Endothelial cell of umbilical vein (primary cell): ENCODE results near the gene FGD5. TPM values are rescaled to one million over a fixed set of nuclear protein-coding genes. Genes with fewer than 3 reads are reported as not detected.

Source experiments
- BruUV-seq: library from RNA; stranded (reverse); fragments of 400-500 nt; replicated peaks from 2 replicates; lab custom pipeline; 2021; lab: Mats Ljungman, UMichigan
- CTCF ChIA-PET: fragments of 300-600, 350-600 bp; sonication (Branson Sonifier 250); formaldehyde crosslinking; loops from one replicate; lab custom pipeline; 2021; ENCODE audit warnings: antibody characterized with exemption, inconsistent platforms; lab: Charles Lee
- POLR2A ChIA-PET: fragments of 300-600, 350-600 bp; sonication (Branson Sonifier 250); formaldehyde crosslinking; loops from one replicate; lab custom pipeline; 2021; ENCODE audit warnings: antibody characterized with exemption, inconsistent platforms; lab: Charles Lee
- DNase-seq: peaks from one replicate; pipeline ENCODE4 v3.0.0-alpha.2; 2011; ENCODE audit warnings: low read depth, low spot score
- FAIRE-seq: peaks from 2 replicates; lab custom pipeline; 2011; peaks lifted over from hg19 to GRCh38; lab: Jason Lieb, UNC
- H2AFZ ChIP-seq: 2 replicates; pipeline ENCODE4 v1.6.0; 2012; ENCODE audit warnings: low read depth, low read length, control low read depth, inconsistent platforms
- H3K27ac ChIP-seq: 2 replicates; pipeline ENCODE4 v1.5.1; 2011; ENCODE audit warnings: low read depth, mild to moderate bottlenecking, control low read depth, low read length, moderate library complexity; ENCODE audit not compliant: insufficient read depth
- H3K27me3 ChIP-seq, 2 experiments: 2 replicates each; pipeline versions ENCODE4 v1.6.0 to v1.6.1; 2011; ENCODE audit warnings: low read length in 2 of 2, mixed read lengths in 1 of 2; ENCODE audit not compliant: control insufficient read depth in 2 of 2, insufficient read depth in 2 of 2
- H3K36me3 ChIP-seq, 2 experiments: 2 replicates in 1 of 2; 3 replicates in 1 of 2; pipeline ENCODE4 v1.5.1; 2011; ENCODE audit warnings: low read length in 2 of 2, mild to moderate bottlenecking in 1 of 2, moderate library complexity in 1 of 2; ENCODE audit not compliant: control insufficient read depth in 2 of 2, insufficient read depth in 2 of 2; ENCODE audit errors: extremely low read depth in 1 of 2
- H3K4me1 ChIP-seq: 3 replicates; pipeline ENCODE4 v1.5.1; 2011; ENCODE audit warnings: mild to moderate bottlenecking, low read length; ENCODE audit not compliant: control insufficient read depth, insufficient read depth; ENCODE audit errors: extremely low read depth
- H3K4me2 ChIP-seq: 2 replicates; pipeline ENCODE4 v1.6.1; 2011; ENCODE audit warnings: low read length, control low read depth, mixed read lengths; ENCODE audit not compliant: insufficient read depth
- H3K4me3 ChIP-seq, 3 experiments: fragments of 200-600 bp in 1 of 3; sonication (generic), shearing (Covaris generic) in 1 of 3; replicated peaks in 1 of 3; 2 replicates each; pipeline ENCODE4 v1.5.1; 2011 to 2016; ENCODE audit warnings: control low read depth in 3 of 3, low read length in 3 of 3, mild to moderate bottlenecking in 2 of 3, inconsistent platforms in 1 of 3, low read depth in 1 of 3, moderate library complexity in 1 of 3; ENCODE audit not compliant: insufficient read depth in 1 of 3
- H3K79me2 ChIP-seq: 2 replicates; pipeline ENCODE4 v1.6.0; 2012; ENCODE audit warnings: low read length, inconsistent platforms; ENCODE audit not compliant: control insufficient read depth, insufficient read depth
- H3K9ac ChIP-seq: replicated peaks from 2 replicates; pipeline ENCODE3; 2011; ENCODE audit warnings: low read length, control low read depth; ENCODE audit not compliant: insufficient read depth; ENCODE audit errors: extremely low read depth
- H3K9me1 ChIP-seq: replicated peaks from 3 replicates; pipeline ENCODE4 v1.6.0; 2011; ENCODE audit warnings: mild to moderate bottlenecking, low read length; ENCODE audit not compliant: control insufficient read depth, insufficient read depth; ENCODE audit errors: extremely low read depth
- H3K9me3 ChIP-seq: replicated peaks from 2 replicates; pipeline ENCODE4 v1.5.1; 2012; ENCODE audit warnings: low read length, inconsistent platforms; ENCODE audit not compliant: control insufficient read depth, insufficient read depth
- H4K20me1 ChIP-seq: replicated peaks from 2 replicates; pipeline ENCODE3; 2011; ENCODE audit warnings: mild to moderate bottlenecking, low read length; ENCODE audit not compliant: control insufficient read depth, insufficient read depth; ENCODE audit errors: extremely low read depth
- EZH2 ChIP-seq: IDR thresholded peaks from 2 replicates; pipeline ENCODE4 v1.6.1; 2012; ENCODE audit warnings: borderline replicate concordance, low read depth, mild to moderate bottlenecking, moderate library complexity, low read length, inconsistent platforms; ENCODE audit not compliant: severe bottlenecking
- FOS ChIP-seq: IDR thresholded peaks from 2 replicates; pipeline ENCODE4 v1.6.1; 2011; ENCODE audit warnings: mild to moderate bottlenecking, low read length, moderate library complexity, borderline replicate concordance; ENCODE audit not compliant: insufficient read depth
- GATA2 ChIP-seq: IDR thresholded peaks from 2 replicates; pipeline ENCODE4 v1.7.0; 2011; ENCODE audit warnings: low read depth, mild to moderate bottlenecking, moderate library complexity, mixed read lengths, low read length; ENCODE audit not compliant: insufficient read length, insufficient read depth
- JUN ChIP-seq: IDR thresholded peaks from 2 replicates; pipeline ENCODE4 v1.6.1; 2011; ENCODE audit warnings: borderline replicate concordance, low read depth; ENCODE audit not compliant: insufficient read length, insufficient read depth
- MYC ChIP-seq: IDR thresholded peaks from one replicate; pipeline ENCODE4 v1.6.1; 2011; ENCODE audit warnings: mild to moderate bottlenecking, low read depth, low read length
- POLR2A ChIP-seq: IDR thresholded peaks from 2 replicates; pipeline ENCODE4 v1.6.1; 2012; ENCODE audit warnings: low read depth, mild to moderate bottlenecking, control low read depth, low read length
- POLR2AphosphoS5 ChIP-seq: IDR thresholded peaks from 2 replicates; pipeline ENCODE4 v1.6.1; 2012; ENCODE audit warnings: low read depth, mild to moderate bottlenecking, control low read depth, low read length, moderate library complexity; ENCODE audit not compliant: insufficient read depth
- dilution Hi-C: fragments of 300-500 bp; cut with MboI; formaldehyde crosslinking; loops from one replicate; pipeline ENCODE4 v1.15.0; 2019; ENCODE audit warnings: low sequenced_read_pairs; ENCODE audit not compliant: extremely low pct_ligation_motif_present
- intact Hi-C: fragments of 100-400 bp; cut with micrococcal nuclease; formaldehyde crosslinking; loops from one replicate; pipeline ENCODE4 v1.10.0; 2022
- polyA plus RNA-seq, 4 experiments: library from polyadenylated mRNA; depleted of rRNA in 3 of 4; stranded (reverse) in 3 of 4; unstranded in 1 of 4; fragments of >200 nt; gene quantifications; 2 replicates each; pipeline versions ENCODE4 v1.2.1 to v1.2.3, GENCODE V29; 2011 to 2012; ENCODE audit warnings: missing spikeins in 1 of 4
- total RNA-seq: library from RNA; stranded (reverse); gene quantifications from 2 replicates; pipeline ENCODE4 v1.2.3, GENCODE V29; 2021
- TF ChIP-seq, protein P1 (sequence below): IDR thresholded peaks from 2 replicates; pipeline ENCODE4 v1.6.1; 2011; ENCODE audit not compliant: insufficient read depth, insufficient read length
- TF ChIP-seq, protein P2 (sequence below), 2 donors: IDR thresholded peaks; 1 replicate in 1 of 2; 2 replicates in 1 of 2; pipeline ENCODE4 v1.5.1; 2011; ENCODE audit warnings: low read length in 2 of 2, mild to moderate bottlenecking in 2 of 2, moderate library complexity in 2 of 2, control low read depth in 1 of 2, inconsistent platforms in 1 of 2, low read depth in 1 of 2; ENCODE audit not compliant: insufficient read depth in 1 of 2; ENCODE audit errors: extremely low read depth in 1 of 2

The FGD5 gene
- total and polyA plus RNA-seq, 2 donors (not counting 3 experiments of a cell fraction or from before 2014, with no cell fraction given): 49.6 to 134 TPM

DNA sequence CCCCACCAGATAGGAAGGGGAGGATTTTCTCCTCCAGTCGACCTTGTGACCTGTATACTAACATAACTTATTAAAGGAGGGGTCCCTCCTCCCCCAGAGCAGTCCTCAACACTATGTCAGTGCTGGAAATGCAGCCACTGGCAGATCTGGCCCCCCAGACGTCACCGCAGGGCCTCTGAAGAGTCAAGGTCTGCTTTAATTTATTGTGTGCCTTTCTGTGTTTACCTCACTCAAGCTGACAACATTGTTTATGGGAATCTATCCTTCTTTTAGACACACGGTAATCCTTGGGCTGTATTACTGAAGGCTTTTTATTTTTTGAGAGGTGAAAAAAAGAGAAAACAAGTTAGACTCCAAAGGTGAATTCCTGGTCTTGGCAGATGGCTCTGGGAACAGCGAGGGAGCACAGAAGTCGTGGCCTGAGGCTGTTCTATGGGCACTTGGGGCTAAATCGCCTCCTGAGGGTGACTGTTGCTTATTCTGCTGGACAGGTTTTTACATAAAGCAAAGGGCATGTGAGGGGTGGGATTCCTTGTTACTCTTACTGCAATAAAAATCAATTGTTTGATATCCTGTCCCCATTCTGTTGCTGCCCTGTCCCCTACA is 115.2 kb downstream of the FGD5 start:
- Histone ChIP-seq H3K27ac (no peak overlapping the region), H3K9me3 (no peaks in the 10 kb centered on the region), H2AFZ (no peak overlapping the region), H3K4me1 (no peaks in the 10 kb centered on the region), H3K9ac (no peak overlapping the region), H3K4me2 (no peak overlapping the region), H3K4me3 (no peak overlapping the region), H3K36me3 (peaks cover 14 to 46% of the 10 kb centered on the region in 2 experiments), H3K9me1 (no peaks in the 10 kb centered on the region), H3K79me2 (no peaks in the 10 kb centered on the region), H3K27me3 (no peaks in the 10 kb centered on the region), H4K20me1 (no peaks in the 10 kb centered on the region)
- DNase-seq (no peak), FAIRE-seq (no peak)
- TF ChIP-seq EZH2 (no peak), JUN (no peak), GATA2 (no peak), FOS (no peak), MYC (no peak), POLR2A (no peak), POLR2AphosphoS5 (no peak)
- TF ChIP-seq, protein P1, sequence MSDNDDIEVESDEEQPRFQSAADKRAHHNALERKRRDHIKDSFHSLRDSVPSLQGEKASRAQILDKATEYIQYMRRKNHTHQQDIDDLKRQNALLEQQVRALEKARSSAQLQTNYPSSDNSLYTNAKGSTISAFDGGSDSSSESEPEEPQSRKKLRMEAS: no peak
- TF ChIP-seq, protein P2, sequence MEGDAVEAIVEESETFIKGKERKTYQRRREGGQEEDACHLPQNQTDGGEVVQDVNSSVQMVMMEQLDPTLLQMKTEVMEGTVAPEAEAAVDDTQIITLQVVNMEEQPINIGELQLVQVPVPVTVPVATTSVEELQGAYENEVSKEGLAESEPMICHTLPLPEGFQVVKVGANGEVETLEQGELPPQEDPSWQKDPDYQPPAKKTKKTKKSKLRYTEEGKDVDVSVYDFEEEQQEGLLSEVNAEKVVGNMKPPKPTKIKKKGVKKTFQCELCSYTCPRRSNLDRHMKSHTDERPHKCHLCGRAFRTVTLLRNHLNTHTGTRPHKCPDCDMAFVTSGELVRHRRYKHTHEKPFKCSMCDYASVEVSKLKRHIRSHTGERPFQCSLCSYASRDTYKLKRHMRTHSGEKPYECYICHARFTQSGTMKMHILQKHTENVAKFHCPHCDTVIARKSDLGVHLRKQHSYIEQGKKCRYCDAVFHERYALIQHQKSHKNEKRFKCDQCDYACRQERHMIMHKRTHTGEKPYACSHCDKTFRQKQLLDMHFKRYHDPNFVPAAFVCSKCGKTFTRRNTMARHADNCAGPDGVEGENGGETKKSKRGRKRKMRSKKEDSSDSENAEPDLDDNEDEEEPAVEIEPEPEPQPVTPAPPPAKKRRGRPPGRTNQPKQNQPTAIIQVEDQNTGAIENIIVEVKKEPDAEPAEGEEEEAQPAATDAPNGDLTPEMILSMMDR (IDR thresholded peaks at IDR 0.05; ENCODE audit: extremely low read depth in 1 of 2, insufficient read depth in 1 of 2, low read depth in 1 of 2, low read length in 2 of 2): no peak
- intact Hi-C loops (no loop called here), dilution Hi-C loops (no loop called here)
- BruUV-seq: no TSS peak
- POLR2A ChIA-PET: no interaction called here
- CTCF ChIA-PET: interaction anchor here (1.7 kb wide), 1 partner anchor 12 kb away, joined by 5 read pairs; no protein-coding TSS in a partner anchor
